IPS-NIHi11 (cell line): ENCODE data around the gene NEURL4.
A peak's percentile ranks its signal among the peaks of the same experiment; 100 is the strongest.
"Not testable (repeated sequence)": the region's sequence is repeated elsewhere in the genome, so short reads cannot be mapped to it uniquely, and the experiment has no call there.

Source experiments
- DNase-seq: peaks from one replicate; pipeline ENCODE4 v3.0.0; 2012; ENCODE audit warnings: mixed read lengths, low spot score

Gene NEURL4

DNA sequence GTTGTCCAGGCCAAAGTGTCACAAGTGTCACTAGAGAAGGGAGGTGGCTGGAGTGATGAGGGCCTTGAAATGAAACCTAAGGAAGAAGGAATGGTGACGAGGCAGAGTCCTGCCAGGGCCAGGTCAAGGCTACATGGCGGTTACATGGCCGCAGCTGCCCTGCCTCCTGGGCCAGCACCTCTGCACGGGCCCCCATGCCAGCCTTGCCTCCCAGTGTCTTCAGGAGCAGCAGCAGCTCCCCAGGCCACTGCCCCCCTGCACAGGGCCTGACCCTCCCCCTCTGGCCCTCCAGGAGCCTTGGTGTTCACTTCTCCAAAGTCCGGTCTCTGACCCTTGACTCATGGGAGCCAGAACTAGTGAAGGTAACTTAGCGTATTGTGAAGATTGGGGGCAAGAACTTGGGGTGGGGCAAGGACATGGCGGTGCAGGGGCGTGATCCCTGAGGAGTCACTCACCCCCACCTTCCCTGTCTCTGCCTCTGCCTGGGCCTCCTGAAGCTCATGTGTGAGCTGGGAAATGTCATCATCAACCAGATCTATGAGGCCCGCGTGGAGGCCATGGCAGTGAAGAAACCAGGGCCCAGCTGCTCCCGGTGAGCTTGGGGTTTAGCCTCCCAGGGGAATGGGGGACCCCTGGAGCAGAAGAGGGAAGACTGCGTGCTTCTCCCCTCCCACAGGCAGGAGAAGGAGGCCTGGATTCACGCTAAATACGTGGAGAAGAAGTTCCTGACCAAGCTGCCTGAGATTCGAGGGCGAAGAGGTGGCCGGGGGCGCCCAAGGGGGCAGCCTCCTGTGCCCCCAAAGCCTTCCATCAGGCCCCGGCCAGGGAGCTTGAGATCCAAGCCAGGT lies 18.7 kb upstream of the NEURL4 start:
- no peak for DNase-seq

DNA sequence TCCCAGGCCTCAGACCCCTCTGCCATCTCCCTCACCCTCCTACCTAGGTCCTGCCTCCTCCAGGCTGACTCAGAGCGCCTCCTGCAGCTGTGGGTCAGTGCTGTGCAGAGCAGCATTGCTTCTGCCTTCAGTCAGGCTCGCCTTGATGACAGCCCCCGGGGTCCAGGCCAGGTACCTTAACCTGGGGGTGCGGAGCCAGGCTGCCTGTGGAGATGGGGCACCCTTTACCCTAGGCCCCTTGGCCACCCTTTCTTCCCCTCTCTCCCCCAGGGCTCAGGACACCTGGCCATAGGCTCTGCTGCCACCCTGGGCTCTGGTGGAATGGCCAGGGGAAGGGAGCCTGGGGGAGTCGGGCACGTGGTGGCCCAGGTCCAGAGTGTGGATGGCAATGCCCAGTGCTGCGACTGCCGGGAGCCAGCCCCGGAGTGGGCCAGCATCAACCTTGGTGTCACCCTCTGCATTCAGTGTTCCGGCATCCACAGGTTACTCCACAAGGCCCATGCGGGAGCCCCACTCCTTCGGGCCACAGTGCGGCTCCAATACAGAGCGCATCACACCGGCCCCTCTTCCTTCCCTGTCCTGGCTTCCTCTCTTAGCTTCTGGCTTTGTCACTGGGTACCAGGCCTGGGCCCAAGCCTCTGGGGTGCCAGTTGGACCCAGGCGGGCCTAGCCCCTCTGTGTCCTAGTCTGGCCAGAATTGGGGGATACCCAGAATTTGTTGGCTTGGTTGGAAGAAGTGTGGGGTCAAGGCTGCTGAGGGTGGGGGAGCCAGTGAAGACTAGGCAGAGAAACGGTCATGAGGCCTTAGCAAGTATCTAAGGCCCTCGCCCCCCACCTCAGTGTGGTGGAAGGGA lies 17.9 kb upstream of the NEURL4 start:
- no peak for DNase-seq

DNA sequence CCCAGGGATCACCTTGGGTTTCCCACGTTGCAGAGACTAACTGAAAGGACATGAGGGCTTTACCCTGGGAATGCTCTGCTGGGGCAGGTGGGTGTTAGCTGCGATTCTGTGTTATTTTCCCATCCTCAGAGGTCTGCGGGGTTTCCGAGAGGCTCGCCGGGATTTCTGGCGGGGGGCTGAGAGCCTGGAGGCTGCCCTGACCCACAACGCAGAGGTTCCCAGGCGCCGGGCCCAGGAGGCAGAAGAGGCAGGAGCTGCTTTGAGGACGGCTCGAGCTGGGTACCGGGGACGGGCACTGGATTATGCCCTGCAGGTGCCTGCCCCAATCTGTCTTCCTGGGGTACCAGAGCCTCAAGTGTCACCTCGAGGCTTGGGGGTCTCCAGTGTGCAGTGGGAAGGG lies 14.1 kb upstream of the NEURL4 start:
- DNase-seq, result no peak

DNA sequence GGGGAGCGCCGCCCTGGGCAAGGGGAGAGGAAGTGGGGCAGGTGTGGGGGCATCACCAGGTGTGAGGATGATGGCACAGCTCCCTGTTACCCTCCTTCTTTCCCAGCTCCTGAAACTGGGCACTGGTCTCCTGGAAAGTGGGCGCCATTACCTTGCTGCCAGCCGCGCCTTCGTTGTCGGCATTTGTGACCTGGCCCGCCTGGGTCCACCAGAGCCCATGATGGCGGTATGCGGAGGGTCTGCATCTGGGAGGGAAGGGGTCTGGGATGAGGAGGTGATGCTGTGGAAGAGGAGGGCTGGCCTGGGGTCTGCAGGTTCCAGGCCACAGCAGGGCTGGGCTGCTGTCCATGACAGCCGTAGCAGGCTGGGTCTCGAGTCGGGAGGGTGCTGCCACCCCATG lies 12.7 kb upstream of the NEURL4 start:
- DNase-seq, result no peak

DNA sequence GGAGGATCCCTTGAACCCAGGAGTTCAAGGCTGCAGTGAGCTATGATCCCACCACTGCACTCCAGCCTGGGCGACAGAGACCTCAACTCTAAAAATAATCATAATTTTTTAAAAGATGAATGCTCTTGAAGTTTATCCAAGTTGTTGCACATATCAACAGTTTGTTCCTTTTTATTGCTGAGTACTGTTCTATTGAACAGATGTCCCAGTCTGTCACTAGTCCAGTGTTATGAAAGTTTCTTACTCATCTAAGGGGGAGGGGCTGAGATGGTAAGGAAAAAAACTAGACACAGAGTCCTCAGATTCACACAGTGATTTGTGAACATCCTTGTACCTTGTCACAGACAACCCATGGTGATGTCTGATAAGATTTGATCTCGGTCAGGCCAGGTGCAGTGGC lies 11.0 kb upstream of the NEURL4 start:
- no peak for DNase-seq

DNA sequence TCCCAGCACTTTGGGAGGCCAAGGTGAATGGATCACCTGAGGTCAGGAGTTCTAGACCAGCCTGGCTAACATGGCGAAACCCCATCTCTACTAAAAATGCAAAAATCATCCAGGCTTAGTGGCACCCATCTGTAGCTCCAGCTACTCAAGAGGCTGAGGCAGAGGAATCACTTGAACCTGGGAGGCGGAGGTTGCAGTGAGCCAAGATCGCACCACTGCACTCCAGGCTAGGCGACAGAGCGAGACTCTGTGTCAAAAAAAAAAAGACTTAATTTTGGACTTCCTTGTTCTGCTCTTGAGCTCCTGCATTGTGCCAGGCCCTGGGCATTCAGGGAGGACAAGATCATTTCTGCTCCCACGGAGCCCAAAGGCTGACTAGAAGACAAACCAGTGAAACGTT lies 8.5 kb upstream of the NEURL4 start:
- DNase-seq, result not testable (repeated sequence)

DNA sequence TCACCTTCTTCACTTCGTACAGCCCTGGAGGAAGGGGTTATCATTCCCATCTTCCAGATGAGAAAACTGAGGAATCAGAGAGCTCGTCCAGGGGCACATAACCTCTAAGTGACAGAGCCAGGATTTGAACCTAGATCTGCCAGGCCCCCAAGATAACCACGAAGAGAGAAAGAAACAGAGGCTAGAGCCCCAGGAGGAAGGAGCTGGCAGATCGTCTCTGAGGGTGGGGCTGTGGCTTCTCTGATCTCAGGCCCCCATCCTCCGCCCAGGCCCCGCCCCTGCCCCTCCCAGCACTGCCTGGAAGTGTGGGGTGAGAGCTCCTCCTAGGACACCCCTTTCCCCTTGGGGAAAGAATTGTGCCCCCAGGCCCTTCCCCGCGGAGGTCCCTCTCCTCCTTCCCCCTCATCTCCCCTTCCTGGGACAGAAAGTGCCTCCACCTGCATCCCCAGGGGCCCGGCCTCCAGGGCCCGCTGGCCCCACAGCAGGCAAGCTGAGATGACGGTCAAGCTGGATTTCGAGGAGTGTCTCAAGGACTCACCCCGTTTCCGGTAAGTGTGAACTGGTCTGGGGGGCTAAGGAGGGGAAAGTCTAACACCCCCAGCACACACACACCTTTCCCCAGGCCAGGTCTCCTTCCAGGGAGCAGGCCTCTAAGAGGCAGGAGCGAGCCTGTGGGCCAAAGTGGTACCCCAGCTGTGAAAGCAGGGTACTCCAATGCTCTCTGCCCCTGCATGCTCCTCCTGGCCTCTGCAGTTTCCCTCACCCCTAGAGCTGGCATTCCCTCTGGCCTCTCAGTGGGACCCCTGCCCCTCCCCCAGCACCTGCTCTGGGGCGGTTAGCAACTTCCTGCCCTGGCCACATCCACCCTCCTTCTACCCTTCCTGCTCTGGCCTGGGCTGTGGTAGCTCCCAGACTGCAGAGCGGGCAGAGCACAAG lies 7.4 kb upstream of the NEURL4 start, which contains the start of gene ACAP1:
Gene ACAP1, plus strand, starts transcription at position 290 of the 936 bp plus-strand sequence. Its CDS starts 206 bp downstream, at position 496.
- peak; percentile 41 for DNase-seq

DNA sequence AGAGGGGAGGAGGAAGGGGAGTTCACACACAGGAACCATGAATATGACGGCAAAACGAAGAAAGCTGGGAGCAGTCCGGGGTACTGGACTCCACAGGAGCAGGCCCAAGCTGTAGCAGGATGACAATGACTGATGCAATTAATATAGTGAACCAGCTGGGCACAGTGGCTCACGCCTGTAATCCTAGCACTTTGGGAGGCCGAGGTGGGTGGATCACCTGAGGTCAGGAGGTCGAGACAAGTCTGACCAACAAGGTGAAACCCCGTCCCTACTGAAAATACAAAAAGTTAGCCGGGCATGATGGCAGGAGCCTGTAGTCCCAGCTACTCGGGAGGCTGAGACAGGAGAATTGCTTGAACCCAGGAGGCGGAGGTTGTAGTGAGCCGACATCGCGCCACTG lies 6.6 kb upstream of the NEURL4 start:
- not testable (repeated sequence) for DNase-seq

DNA sequence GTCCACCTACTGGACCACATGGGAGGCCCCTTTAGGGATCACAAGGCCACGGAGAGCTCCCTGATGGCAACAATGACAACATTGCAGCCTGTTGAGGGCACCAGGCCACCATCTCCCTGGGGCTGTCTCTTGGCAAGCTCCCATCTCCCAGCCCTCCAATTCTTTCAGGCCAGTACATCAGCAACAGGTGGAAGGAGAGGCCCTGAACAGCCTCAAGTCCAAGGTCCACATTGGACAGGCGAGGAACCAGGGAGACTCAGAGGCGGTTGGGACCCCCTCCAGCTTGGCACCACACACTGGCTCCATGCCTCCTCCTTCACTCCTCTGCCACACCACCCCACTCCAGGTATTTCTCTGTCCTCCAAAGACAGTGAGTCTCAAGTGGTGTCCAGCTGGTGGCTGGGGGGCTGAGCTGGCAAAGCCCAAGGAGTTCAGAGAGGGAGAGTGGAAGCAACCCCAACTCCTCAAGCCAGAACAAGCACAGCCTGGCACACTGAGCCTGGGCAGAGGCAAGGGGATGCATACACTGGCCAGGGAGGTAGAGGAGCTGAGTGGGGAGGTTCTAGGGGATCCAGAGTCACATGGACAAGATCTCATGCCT lies 5.9 kb upstream of the NEURL4 start:
- no peak for DNase-seq

DNA sequence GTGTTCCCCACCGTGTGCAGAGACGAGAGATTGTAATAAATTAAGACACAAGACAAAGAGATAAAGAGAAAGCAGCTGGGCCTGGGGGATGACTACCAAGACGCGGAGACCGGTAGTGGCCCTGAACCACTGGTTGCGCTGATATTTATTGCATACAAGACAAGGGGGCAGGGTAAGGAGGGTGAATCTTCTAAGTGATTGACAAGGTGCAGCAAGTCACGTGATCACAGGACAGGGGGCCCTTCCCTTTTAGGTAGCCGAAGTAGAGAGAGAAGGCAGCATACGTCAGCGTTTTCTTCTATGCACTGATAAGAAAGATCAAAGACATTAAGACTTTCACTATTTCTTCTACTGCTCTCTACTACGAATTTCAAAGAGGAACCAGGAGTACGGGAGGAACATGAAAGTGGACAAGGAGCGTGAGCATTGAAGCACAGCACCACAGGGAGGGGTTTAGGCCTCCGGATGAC lies 3.5 kb upstream of the NEURL4 start:
- DNase-seq, result not testable (repeated sequence)

DNA sequence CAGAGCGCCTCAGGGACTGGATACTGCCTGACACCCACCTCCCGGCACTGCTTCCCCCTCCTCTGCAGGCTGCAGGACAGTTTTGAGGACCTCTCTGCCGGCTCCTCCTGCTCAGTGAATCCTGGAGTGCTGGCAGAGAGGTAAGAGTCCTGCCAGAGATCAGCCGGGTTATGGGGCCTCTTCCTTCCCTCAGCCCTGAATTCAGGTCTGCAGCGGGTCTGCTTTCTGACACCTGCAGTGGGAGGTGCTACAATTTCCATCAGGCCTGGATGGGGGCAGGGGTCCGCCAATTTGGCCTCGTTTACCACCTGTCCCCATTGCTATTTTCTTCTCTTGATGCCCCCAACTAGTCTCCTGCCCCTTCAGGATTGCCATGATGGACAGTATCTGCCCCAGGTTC lies 3.0 kb upstream of the NEURL4 start:
- no peak for DNase-seq

DNA sequence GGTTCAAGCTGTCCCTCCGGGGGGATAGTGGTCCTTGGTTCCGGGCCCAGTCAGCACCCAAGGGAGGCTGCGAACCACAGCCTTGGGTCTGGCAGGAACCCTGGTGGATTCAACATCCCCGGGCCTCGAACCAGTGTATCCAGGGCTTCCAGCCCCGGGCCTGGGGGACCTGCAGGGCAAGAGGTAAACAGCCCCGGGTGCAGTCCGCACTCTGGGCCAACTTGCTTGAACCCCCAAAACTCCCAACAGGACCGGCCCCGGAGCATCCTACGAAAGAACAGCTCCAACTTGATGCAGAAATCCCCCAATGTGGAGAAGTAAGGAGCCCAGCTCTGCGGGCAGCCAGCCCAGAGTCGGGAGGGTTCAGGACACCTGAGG lies 1.5 kb upstream of the NEURL4 start:
- no peak for DNase-seq

DNA sequence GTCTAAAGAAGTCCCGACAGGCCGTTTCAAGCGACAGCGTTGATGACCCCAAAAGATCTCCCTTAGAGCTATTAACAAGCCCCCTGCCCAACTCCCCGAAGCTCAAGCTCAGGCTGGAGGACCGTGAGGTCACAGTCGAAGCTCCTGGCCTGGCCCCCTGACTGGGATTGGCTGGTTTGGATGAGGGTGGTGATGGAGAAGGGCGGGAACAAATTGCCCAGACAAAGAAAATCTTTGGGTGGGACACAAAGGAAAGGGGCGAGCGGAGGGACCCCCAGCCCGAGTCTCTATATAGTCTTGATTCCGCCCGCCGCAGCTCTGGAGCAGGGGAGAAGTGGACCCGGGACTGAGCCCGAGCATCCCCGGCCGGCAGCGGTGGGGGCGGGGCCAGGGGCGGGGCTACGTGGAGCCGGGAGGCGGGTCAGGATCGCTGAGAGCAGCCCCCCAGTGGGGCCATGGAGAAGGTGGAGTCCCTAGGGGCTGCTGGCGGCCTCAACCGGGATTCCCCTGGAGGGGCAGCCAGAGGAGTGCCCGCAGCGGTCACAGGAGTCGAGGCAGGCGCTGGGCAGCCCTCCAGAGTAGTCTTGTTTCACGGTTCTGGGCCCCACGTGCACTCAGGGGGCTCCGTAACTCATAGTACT lies 982 bp upstream of the NEURL4 start:
- peak; percentile 92 for DNase-seq

DNA sequence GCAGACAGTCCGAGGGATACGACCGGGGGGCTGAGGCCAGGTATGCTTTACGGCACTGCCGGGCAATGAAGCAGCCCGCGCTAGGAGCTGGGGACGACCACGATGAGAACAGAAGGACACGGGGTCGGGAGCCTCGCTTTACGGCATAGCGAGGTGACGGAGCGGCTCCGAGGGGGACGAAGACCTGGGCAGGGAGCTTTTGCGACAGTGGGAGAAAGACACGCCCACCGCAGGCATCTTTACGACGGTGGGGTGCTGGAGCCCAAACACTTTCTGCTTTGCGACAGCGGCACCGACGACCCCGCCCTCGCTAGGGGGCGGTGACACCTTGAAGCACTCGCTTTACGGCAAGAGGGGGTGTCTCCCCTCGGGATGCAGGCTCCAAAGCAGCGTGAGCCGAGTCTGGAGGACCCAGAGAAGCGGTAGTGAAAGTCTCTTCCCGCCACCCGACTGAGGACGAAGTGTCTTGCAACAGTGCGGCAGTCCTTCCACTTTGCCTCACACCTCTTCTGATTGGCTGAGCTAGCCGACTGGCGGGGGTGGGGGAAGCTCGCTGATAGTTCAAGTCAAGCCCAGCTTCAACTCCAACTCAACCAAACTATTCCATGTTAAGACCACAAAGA lies 350 bp upstream of the NEURL4 start:
- DNase-seq, result peak; percentile 99

DNA sequence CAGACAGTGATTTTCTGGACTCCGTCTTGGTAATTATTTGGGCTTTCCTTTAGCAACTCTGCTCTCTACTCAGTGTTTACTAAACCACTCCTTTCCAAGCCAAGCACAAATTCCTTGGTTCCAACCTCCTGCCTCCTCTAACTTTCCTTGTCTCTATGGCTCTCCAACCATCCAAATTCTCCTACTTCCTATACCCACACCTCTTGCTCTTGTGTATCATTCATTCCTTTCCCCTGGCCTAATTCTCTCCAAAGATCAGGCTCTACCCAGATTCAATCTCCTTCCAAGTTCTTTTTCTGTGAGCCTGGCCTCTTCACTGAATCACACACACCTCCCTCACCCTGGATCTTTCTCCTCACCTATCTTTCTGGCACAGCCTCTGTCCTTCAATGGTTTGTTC lies 1.1 kb downstream of the NEURL4 start:
- no peak for DNase-seq

DNA sequence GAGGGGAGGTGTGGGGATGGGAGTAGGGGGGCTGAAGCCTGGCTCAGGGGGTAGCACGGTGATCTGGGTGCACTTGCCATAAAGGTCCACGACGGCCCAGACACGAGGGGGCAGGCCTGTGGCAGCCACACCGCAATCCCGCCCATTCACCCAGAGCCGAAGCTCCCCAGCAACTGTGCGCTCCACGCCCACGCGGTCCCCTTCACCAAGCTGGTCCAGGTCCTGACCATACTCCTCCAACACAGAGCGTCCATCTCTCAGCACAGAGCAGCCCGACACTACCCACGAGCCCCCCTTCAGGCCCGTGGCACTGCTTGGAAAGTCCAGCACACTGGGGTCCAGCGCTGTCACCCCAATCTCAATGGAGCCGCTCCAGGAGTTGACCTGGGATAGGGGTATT lies 1.6 kb downstream of the NEURL4 start:
- no peak for DNase-seq

DNA sequence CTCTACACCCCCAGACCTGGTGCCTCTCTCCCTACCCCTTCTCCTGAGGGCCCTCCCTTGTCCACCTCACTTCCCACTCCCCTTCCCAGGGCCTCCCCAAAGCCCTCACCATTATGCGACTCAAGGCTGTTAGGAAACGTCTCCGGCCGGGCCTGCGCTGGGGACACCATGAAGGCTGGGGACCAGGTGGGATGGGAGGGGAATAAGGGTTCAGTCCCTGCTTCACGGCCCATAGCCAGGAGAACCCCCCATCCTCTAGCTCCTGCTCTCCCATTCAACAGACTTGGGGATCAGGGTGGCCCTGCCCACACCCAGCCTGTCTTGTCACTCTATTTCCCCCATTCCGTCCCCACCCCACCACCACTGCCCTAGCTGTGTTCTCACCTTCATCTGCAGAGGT lies 2.1 kb downstream of the NEURL4 start:
- no peak for DNase-seq

DNA sequence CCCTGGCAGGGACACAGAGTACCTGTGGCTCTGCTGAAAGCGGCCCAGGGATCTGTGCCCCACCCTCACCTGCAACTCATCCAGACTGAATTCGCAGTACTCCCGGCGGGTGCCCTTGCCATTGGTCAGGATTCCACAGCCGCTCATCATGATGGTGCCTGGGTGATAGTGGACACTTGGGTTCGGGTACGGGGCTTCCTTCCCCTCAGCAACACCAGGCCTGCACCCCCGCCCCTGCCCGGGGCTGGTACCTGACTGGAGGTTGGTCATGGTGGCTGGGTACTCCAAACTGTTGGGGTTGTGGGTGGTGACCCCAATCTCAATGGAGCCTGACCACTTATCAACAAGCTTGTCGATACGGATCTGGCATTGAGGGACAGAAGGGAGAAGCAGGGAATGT lies 2.9 kb downstream of the NEURL4 start:
- DNase-seq, result no peak

DNA sequence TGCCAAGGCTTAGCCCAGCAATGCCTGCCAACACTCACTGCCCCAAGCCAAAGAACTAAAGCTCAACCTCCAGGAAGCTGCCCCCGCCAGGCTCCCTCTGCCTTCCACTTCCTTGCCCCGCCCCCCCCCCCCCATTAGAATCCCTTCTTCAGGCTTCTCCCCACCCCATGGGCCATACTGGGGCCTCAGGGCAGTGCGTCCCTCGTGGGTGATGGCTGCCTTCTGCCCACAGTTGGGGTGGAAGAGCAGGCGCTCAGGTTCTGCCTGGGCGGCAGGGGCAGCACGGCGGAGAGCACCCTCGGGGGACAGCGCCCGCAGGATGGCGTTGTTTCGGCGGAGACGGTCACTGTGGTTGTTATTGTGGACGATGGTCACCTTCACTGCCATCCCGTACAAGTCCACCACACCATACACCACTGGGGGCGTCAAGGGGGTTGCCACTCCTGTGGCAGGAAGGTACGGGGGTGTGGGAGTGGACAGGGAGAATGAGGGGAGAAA lies 4.1 kb downstream of the NEURL4 start:
- DNase-seq, result no peak

DNA sequence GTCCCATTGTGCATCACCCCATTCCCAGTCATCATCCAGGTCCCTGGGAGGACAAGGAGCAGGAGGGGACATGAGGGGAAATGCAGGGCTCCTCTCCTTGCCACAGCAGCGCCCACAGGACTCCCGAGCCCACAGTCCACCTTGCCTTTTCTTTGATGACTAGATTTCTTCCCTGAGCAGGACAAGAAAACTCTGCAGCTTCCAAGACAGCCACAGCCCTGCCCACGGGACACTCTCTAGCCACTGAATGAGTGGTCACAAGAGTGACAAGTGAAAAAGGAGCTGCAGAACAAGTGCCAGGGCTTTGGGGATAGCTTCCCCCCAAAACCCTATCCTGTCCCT lies 4.7 kb downstream of the NEURL4 start:
- no peak for DNase-seq
